Esophagus squamous epithelium (tissue), 4 donors: Measurements from ENCODE around the gene ZWILCH.

Experiments used
- POLR2A ChIP-seq, 4 donors: fragments of 450-650 bp; IDR thresholded peaks; one replicate each; pipeline ENCODE4 v1.6.1; 2017; ENCODE audit warnings: antibody characterized with exemption in 4 of 4, mild to moderate bottlenecking in 4 of 4, moderate library complexity in 3 of 4
- TF ChIP-seq, protein P1 (sequence below), 6 experiments: fragments of 450-650 bp in 4 of 6; fragments of 200-600 bp in 2 of 6; sonication (generic) in 2 of 6; IDR thresholded peaks; one replicate each; pipeline ENCODE4 v1.5.1; 2016 to 2019; ENCODE audit warnings: antibody characterized with exemption in 6 of 6, mild to moderate bottlenecking in 4 of 6, moderate library complexity in 4 of 6

- no peak for TF ChIP-seq POLR2A (IDR thresholded peaks at IDR 0.05)
- TF ChIP-seq, protein P1, sequence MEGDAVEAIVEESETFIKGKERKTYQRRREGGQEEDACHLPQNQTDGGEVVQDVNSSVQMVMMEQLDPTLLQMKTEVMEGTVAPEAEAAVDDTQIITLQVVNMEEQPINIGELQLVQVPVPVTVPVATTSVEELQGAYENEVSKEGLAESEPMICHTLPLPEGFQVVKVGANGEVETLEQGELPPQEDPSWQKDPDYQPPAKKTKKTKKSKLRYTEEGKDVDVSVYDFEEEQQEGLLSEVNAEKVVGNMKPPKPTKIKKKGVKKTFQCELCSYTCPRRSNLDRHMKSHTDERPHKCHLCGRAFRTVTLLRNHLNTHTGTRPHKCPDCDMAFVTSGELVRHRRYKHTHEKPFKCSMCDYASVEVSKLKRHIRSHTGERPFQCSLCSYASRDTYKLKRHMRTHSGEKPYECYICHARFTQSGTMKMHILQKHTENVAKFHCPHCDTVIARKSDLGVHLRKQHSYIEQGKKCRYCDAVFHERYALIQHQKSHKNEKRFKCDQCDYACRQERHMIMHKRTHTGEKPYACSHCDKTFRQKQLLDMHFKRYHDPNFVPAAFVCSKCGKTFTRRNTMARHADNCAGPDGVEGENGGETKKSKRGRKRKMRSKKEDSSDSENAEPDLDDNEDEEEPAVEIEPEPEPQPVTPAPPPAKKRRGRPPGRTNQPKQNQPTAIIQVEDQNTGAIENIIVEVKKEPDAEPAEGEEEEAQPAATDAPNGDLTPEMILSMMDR (IDR thresholded peaks at IDR 0.05): peak in 1 of 6 experiments; percentile 11
These were observed 83.4 kb downstream of the ZWILCH start for GRCh38 chr15:66588537-66588936.
